Activated naive CD8-positive, alpha-beta T cell treated with anti-CD3 and anti-CD28 coated beads, Interleukin-2, amount 10 ng/mL, durations not matched to agents 7 days and 5 days (primary cell): Measurements from ENCODE around the gene ZNF281. TPM values are rescaled to one million over a fixed set of nuclear protein-coding genes. Genes with fewer than 3 reads are reported as not detected.
"Not testable (repeated sequence)": the region's sequence is repeated elsewhere in the genome, so short reads cannot be mapped to it uniquely, and the experiment has no call there.

Source experiments
- ATAC-seq: fragments of 150-1000 bp; cut with Tn5 transposase; one replicate; pipeline ENCODE4 v1.10.0; 2021; ENCODE audit warnings: low read depth, moderate library complexity
- POLR2A ChIA-PET: fragments of 350-600 bp; sonication (Branson Sonifier 250); formaldehyde crosslinking; loops from one replicate; lab custom pipeline; 2021; ENCODE audit warnings: antibody characterized with exemption; lab: Charles Lee
- DNase-seq: peaks from one replicate; pipeline ENCODE4 v3.0.0; 2021
- H3K27ac Mint-ChIP-seq: one replicate; pipeline ENCODE4 v1.8.0; 2022; ENCODE audit warnings: mild to moderate bottlenecking, mixed read lengths
- H3K27me3 Mint-ChIP-seq: one replicate; pipeline ENCODE4 v1.8.0; 2022; ENCODE audit warnings: mild to moderate bottlenecking, moderate library complexity, mixed read lengths
- H3K36me3 Mint-ChIP-seq: one replicate; pipeline ENCODE4 v1.8.0; 2021; ENCODE audit warnings: mild to moderate bottlenecking, mixed read lengths
- H3K4me1 Mint-ChIP-seq: one replicate; pipeline ENCODE4 v1.8.0; 2021; ENCODE audit warnings: mixed read lengths
- H3K4me3 Mint-ChIP-seq: one replicate; pipeline ENCODE4 v1.8.0; 2022; ENCODE audit warnings: mild to moderate bottlenecking, moderate library complexity, mixed read lengths
- H3K9me3 Mint-ChIP-seq: one replicate; pipeline ENCODE4 v1.8.0; 2021; ENCODE audit warnings: mixed read lengths
- total RNA-seq, 2 experiments: library from RNA; stranded (reverse); gene quantifications; one replicate each; pipeline ENCODE4 v1.2.3, GENCODE V29; 2021

Gene ZNF281
- total RNA-seq, 2 experiments from 2014 or later: 17.2 to 18.1 TPM

DNA sequence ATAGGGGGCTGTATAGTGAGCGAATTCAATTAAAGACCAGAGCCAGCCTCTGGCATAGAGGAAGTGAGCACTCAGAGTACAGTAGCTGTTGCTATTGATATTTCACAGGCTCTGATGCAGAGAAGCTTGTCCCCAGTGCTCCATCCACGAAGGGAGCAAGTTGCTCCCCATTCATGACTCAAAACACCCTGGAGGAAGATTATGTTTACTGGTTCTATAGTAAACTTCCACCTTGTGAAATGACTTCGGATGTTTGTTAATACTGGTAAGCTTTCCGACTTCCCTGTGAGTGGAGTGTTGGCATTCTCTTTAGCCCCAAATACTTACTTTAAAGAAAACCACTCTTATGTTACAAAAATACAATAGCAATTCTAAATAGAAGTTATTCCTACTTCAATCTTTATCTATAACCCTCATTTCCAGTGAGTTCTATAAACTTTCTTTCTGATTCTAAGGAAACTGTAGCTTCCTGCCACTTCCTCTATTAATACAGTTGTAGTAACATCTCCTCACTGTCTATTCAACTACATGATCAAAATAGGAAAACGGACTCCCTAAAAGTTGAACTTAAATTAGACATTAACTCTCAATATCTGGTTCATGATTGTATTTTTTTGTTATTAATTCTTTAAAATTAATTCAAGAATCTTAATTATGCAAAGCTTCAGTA is 46.4 kb downstream of the ZNF281 start:
- Mint-ChIP-seq H3K36me3 (no peaks in the 10 kb centered on the region), H3K4me3 (no peak overlapping the region), H3K9me3 (no peaks in the 10 kb centered on the region), H3K27me3 (peaks cover 2% of the 10 kb centered on the region), H3K4me1 (peaks cover 3% of the 10 kb centered on the region), H3K27ac (no peak overlapping the region)
- no peak for DNase-seq
- POLR2A ChIA-PET: no interaction called here
- no peak for ATAC-seq

DNA sequence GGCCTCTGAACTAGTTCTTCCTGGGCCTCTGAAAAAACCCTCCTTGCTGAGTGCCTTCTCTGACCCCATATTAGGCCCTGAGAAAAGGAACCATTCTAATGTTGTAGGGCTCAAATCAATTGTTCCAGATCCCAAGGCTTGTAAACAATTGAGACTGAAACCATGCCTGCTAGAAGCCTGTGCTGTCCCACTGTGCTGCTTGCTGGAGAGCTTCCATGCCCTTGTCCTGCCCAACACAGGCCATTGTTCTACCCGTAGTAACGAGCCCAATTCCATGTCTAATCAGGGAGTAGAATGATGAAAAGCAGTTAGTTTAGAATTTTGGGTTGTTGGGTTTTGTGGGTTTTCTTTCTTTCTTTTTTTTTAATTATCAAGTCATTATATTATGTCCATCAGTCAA is 47.4 kb downstream of the ZNF281 start:
- Mint-ChIP-seq H3K4me3 (no peak overlapping the region), H3K36me3 (no peaks in the 10 kb centered on the region), H3K9me3 (no peaks in the 10 kb centered on the region), H3K27me3 (peaks cover 2% of the 10 kb centered on the region), H3K4me1 (peaks cover 3% of the 10 kb centered on the region), H3K27ac (no peak overlapping the region)
- POLR2A ChIA-PET: no interaction called here
- ATAC-seq: no peak
- DNase-seq: no peak

DNA sequence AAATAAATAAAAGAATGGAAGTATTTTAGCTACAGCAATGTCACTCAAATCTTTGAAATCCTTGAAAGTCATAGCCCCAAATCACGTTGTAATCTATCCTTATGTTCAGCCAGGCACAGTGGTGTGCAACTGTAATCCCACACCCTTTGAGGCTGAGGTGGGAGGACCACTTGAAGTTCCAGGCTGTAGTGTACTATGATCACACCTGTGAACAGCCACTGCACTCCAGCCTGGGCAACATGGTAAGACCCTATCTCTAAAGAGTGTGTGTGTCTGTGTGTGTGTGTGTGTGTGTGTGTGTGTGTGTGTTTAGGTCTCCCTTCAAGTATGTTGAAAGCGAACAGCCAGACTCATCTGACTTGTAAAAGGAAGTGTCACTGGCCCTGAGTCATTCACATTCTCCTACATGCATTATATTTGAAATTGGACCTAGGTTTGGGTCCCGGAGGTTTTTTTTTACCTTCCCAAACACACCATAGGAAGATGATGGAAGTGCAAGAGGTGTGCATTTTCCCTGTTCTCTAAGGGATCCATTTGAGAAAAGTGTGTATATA is 50.1 kb downstream of the ZNF281 start:
- no peak for DNase-seq
- peaks cover 2% of the 10 kb centered on the region for H3K27me3 Mint-ChIP-seq
- H3K36me3 Mint-ChIP-seq: no peaks in the 10 kb centered on the region
- H3K27ac Mint-ChIP-seq: no peak overlapping the region
- H3K4me1 Mint-ChIP-seq: peaks cover 7% of the 10 kb centered on the region
- no peaks in the 10 kb centered on the region for H3K9me3 Mint-ChIP-seq
- no peak for ATAC-seq
- H3K4me3 Mint-ChIP-seq: no peak overlapping the region
- POLR2A ChIA-PET: no interaction called here

DNA sequence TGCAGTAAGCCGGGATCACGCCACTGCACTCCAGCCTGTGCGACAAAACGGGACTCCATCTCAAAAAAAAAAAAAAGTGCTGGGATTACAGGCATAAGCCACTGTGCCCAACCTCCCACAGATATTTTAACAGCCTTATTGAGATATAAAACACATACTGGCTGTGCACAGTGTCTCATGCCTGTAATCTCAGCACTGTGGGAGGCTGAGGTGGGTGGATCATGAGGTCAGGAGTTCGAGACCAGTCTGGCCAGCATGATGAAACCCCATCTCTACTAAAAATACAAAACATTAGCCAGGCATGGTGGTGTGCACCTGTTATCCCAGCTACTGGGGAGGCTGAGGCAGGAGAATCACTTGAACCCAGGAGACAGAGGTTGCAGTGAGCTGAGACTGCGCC is 51.9 kb downstream of the ZNF281 start:
- ATAC-seq, H3K27me3 Mint-ChIP-seq, H3K9me3 Mint-ChIP-seq, DNase-seq, POLR2A ChIA-PET, H3K36me3 Mint-ChIP-seq, H3K4me3 Mint-ChIP-seq, H3K27ac Mint-ChIP-seq: not testable (repeated sequence)
- peaks cover 17% of the 10 kb centered on the region for H3K4me1 Mint-ChIP-seq

DNA sequence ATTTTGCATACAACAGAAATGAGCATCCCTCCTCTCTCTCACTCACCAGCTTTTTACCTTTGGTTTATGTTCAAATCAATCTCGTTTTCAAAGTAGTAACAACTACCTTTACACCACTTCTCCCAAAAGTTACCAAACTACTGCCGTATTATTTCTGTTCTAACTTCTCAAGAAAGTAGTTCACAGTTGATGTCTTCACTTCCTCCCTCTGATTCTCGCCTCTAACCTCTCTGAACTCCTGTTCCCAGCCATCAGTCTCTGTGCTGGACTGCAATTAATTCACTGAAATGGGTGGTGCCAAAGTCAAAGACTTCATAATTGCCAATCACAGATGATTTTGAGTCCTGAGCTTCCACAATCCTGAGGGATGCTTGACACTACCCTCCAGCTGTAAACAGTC is 54.0 kb downstream of the ZNF281 start:
- DNase-seq (no peak), ATAC-seq (no peak)
- H3K9me3 Mint-ChIP-seq: no peaks in the 10 kb centered on the region
- H3K4me3 Mint-ChIP-seq: no peak overlapping the region
- no peak overlapping the region for H3K27ac Mint-ChIP-seq
- H3K27me3 Mint-ChIP-seq: no peaks in the 10 kb centered on the region
- POLR2A ChIA-PET: interaction anchor here (1.0 kb wide), 1 partner anchor 54 kb away, joined by 3 read pairs; no protein-coding TSS in a partner anchor
- peaks cover 28% of the 10 kb centered on the region for H3K4me1 Mint-ChIP-seq
- H3K36me3 Mint-ChIP-seq: peaks cover 4% of the 10 kb centered on the region

Other genes starting within 250 kb of the ZNF281 start
- 10 to 100 TPM; 20.1 to 20.3 TPM for gene KIF14, start 210.7 kb upstream of the ZNF281 start, total RNA-seq